ENCODE data around the gene PDE2A.

DNA sequence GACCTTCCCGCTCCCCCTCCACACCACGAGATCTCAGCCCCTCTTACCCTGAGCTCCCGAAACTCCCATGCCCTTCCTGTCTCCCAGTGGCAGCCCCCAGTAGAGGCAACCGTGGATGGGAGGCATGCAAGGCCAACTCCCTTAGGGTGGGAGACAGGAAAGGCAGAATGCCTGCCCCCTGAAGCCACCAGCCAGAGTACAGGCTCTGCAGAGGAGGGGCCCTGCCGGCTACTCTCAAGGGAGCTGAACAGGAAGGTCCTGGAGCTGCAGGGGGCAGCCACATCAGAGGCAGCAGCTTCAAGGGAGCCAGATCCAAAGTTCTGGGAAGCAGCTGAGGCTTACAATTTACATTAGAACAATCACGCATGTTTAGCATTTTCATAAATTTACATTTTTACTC, 38.3 kb downstream of the PDE2A start:
- TF ChIP-seq YY1 (IDR thresholded peaks at IDR 0.05; ENCODE audit: insufficient read depth, insufficient read length) (no peak), ZNF274 (IDR thresholded peaks at IDR 0.05; ENCODE audit: low read depth, low read length) (no peak), SUZ12 (IDR thresholded peaks at IDR 0.05; ENCODE audit: extremely low read depth, insufficient read depth, insufficient read length) (no peak)

Data from NT2/D1 (cell line).